Ishikawa (cell line): ENCODE data around the gene GPBP1L1.

Source experiments
- CEBPB ChIP-seq: IDR thresholded peaks from 2 replicates; pipeline ENCODE4 v1.6.1; 2012
- EP300 ChIP-seq: IDR thresholded peaks from 2 replicates; pipeline ENCODE4 v1.6.1; 2012; ENCODE audit warnings: borderline replicate concordance
- REST ChIP-seq: IDR thresholded peaks from 2 replicates; pipeline ENCODE4 v1.6.1; 2012; ENCODE audit warnings: low read depth, mild to moderate bottlenecking
- TAF1 ChIP-seq: IDR thresholded peaks from 2 replicates; pipeline ENCODE4 v1.6.1; 2012; ENCODE audit warnings: low read depth, mild to moderate bottlenecking
- TCF12 ChIP-seq: IDR thresholded peaks from 2 replicates; pipeline ENCODE4 v1.6.1; 2012; ENCODE audit warnings: low read depth
- TEAD4 ChIP-seq: IDR thresholded peaks from 2 replicates; pipeline ENCODE4 v1.6.1; 2012

GRCh38 chr1:45635211-45635610 is 51.1 kb downstream of the GPBP1L1 start:
- TF ChIP-seq TCF12 (no peak), REST (no peak), CEBPB (no peak), EP300 (no peak), TEAD4 (no peak), TAF1 (no peak)
